Activated CD8-positive, alpha-beta T cell treated with anti-CD3 and anti-CD28 coated beads for 36 hours (primary cell): ENCODE data around the gene ANP32A. TPM values are rescaled to one million over a fixed set of nuclear protein-coding genes. Genes with fewer than 3 reads are reported as not detected.
A peak's percentile ranks its signal among the peaks of the same experiment; 100 is the strongest.

Experiments
- ATAC-seq: fragments of 200-7000 bp; cut with Tn5 transposase; one replicate; pipeline ENCODE4 v1.10.0; 2021; ENCODE audit warnings: mild to moderate bottlenecking, moderate library complexity
- CTCF ChIA-PET: fragments of 350-600 bp; sonication (Branson Sonifier 250); formaldehyde crosslinking; loops from one replicate; lab custom pipeline; 2021; ENCODE audit warnings: antibody characterized with exemption; lab: Charles Lee
- POLR2A ChIA-PET: fragments of 350-600 bp; sonication (Branson Sonifier 250); formaldehyde crosslinking; loops from one replicate; lab custom pipeline; 2021; ENCODE audit warnings: antibody characterized with exemption; lab: Charles Lee
- DNase-seq: peaks from one replicate; pipeline ENCODE4 v3.0.0-alpha.2; 2020
- H3K27ac Mint-ChIP-seq: one replicate; pipeline ENCODE4 v1.8.0; 2021; ENCODE audit warnings: mild to moderate bottlenecking, mixed read lengths
- H3K27me3 Mint-ChIP-seq: one replicate; pipeline ENCODE4 v1.8.0; 2021; ENCODE audit warnings: mixed read lengths
- H3K36me3 Mint-ChIP-seq: one replicate; pipeline ENCODE4 v1.8.0; 2021; ENCODE audit warnings: low read depth, mixed read lengths
- H3K4me1 Mint-ChIP-seq: one replicate; pipeline ENCODE4 v1.8.0; 2021; ENCODE audit warnings: low read depth, mixed read lengths
- H3K4me3 Mint-ChIP-seq: one replicate; pipeline ENCODE4 v1.8.0; 2021; ENCODE audit warnings: mild to moderate bottlenecking, moderate library complexity, mixed read lengths
- H3K9me3 Mint-ChIP-seq: one replicate; pipeline ENCODE4 v1.8.0; 2021; ENCODE audit warnings: mixed read lengths
- intact Hi-C: fragments of 100-400 bp; cut with micrococcal nuclease; formaldehyde crosslinking; loops from one replicate; pipeline ENCODE4 v1.10.0; 2022
- total RNA-seq, 2 experiments: library from RNA; stranded (reverse); gene quantifications; one replicate each; pipeline ENCODE4 v1.2.3, GENCODE V29; 2021
- TF ChIP-seq, protein P1 (sequence below): fragments of 200-600 bp; IDR thresholded peaks from one replicate; pipeline ENCODE4 v1.8.0; 2022; ENCODE audit warnings: antibody characterized with exemption, mild to moderate bottlenecking

ANP32A gene
- total RNA-seq, 2 experiments from 2014 or later = 239 to 246 TPM

DNA sequence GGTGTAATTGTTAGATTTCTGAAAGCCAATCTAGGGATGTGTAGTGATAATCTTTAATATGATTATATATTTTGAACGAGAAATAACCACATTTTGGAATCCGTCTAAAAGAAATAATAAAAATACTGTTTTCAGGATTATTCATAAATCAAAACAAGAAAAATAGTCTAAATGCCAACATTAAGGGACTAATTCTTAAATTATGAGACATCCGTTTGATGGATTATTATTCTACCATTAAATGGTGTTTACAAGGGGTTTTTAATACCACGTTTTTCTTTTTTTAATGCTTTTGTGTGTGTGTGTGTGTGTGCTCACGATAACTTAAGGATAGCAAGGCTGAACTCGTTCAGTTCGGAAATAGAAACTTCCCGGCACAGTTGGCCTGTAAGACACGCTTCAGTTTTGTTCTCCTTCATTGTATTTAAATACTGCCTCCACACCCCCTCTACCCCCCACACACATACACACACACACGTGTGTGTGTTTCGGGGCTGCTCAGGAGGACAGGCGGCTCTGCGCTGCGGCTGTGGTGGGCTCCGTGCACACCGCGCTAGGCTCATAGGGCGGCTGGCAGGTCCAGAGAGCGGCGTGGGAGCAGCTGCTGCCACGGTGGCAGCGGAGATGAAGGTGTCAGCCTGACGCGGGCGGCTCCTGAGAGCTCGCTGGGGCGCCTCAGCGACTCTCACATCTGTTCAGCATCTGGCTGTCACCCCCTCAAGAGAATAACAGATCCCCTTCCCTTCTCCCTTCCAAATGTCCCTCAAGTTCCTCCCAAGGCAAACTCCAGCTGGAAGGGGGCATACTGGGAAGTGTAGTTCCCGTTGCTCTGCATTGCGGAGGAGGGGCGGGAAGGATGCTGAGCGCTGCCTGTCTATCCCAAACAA, 23.0 kb upstream of the ANP32A start:
- Mint-ChIP-seq H3K4me3 (peak overlapping the region; percentile 60), H3K27me3 (peaks cover 46% of the 10 kb centered on the region), H3K27ac (no peak overlapping the region), H3K36me3 (no peaks in the 10 kb centered on the region), H3K9me3 (no peaks in the 10 kb centered on the region), H3K4me1 (peaks cover 15% of the 10 kb centered on the region)
- intact Hi-C loops = loop anchor here (10.0 kb wide), 1 partner anchor 109 kb away; no protein-coding TSS in a partner anchor
- POLR2A ChIA-PET = no interaction called here
- ATAC-seq (peak; percentile 77), DNase-seq (peak; percentile 52)
- CTCF ChIA-PET = interaction anchor here (1.2 to 1.3 kb wide), 2 partner anchors 32 to 48 kb away, joined by 3 to 6 read pairs; no protein-coding TSS in a partner anchor
- TF ChIP-seq, protein P1, sequence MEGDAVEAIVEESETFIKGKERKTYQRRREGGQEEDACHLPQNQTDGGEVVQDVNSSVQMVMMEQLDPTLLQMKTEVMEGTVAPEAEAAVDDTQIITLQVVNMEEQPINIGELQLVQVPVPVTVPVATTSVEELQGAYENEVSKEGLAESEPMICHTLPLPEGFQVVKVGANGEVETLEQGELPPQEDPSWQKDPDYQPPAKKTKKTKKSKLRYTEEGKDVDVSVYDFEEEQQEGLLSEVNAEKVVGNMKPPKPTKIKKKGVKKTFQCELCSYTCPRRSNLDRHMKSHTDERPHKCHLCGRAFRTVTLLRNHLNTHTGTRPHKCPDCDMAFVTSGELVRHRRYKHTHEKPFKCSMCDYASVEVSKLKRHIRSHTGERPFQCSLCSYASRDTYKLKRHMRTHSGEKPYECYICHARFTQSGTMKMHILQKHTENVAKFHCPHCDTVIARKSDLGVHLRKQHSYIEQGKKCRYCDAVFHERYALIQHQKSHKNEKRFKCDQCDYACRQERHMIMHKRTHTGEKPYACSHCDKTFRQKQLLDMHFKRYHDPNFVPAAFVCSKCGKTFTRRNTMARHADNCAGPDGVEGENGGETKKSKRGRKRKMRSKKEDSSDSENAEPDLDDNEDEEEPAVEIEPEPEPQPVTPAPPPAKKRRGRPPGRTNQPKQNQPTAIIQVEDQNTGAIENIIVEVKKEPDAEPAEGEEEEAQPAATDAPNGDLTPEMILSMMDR = no peak

DNA sequence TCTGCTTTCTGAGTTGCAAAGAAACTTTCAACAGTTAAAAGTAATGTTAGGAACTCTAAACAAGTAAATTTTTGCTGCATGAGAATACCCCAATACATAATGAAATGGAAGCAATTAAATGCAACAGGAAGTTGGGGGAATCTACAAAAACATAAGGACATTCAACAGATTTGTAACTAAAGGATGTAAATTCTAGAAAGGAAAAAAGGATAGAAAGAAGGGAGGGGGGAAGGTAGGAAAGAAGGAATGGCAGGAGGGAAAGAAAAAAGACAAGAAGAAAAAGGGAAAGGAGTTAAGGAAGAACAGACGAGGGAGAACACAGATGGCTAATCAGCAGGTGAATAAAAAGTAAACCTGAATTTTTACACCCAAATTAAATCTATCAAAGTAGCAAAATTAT, 22.3 kb upstream of the ANP32A start:
- TF ChIP-seq, protein P1 = no peak
- ATAC-seq (no peak), DNase-seq (no peak)
- Mint-ChIP-seq H3K27ac (no peak overlapping the region), H3K9me3 (no peaks in the 10 kb centered on the region), H3K27me3 (peaks cover 47% of the 10 kb centered on the region), H3K36me3 (no peaks in the 10 kb centered on the region), H3K4me3 (no peak overlapping the region), H3K4me1 (peaks cover 15% of the 10 kb centered on the region)
- ChIA-PET CTCF (no interaction called here), POLR2A (no interaction called here)
- intact Hi-C loops = loop anchor here (10.0 kb wide), 1 partner anchor 108 kb away; no protein-coding TSS in a partner anchor

DNA sequence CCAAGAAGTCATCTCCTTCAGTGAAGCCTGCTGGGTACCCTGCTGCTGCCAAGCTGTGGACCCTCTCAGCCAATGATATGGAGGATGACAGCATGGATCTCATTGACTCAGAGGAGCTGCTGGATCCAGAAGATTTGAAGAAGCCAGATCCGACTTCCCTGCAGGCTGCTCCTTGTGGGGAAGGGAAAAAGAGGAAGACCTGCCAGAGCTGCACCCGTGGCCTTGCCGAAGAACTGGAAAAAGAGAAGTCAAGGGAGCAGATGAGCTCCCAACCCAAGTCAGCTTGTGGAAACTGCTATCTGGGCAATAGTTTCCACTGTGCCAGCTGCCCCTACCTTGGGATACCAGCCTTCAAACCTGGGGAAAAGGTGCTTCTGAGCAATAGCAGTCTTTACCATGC, 13.7 kb upstream of the ANP32A start:
- peaks cover 19% of the 10 kb centered on the region for H3K4me1 Mint-ChIP-seq
- H3K4me3 Mint-ChIP-seq = no peak overlapping the region
- CTCF ChIA-PET = interaction anchor here (0.9 to 1.8 kb wide), 5 partner anchors 39 to 80 kb away, joined by 3 to 8 read pairs (median 4); no protein-coding TSS in a partner anchor
- H3K36me3 Mint-ChIP-seq = no peaks in the 10 kb centered on the region
- no peak overlapping the region for H3K27ac Mint-ChIP-seq
- no peak for DNase-seq
- peaks cover 6% of the 10 kb centered on the region for H3K27me3 Mint-ChIP-seq
- intact Hi-C loops = no loop called here
- H3K9me3 Mint-ChIP-seq = peaks cover 9% of the 10 kb centered on the region
- ATAC-seq = no peak
- POLR2A ChIA-PET = interaction anchor here (0.9 kb wide), 2 partner anchors 18 to 46 kb away, joined by 3 read pairs; no protein-coding TSS in a partner anchor
- TF ChIP-seq, protein P1 = no peak

DNA sequence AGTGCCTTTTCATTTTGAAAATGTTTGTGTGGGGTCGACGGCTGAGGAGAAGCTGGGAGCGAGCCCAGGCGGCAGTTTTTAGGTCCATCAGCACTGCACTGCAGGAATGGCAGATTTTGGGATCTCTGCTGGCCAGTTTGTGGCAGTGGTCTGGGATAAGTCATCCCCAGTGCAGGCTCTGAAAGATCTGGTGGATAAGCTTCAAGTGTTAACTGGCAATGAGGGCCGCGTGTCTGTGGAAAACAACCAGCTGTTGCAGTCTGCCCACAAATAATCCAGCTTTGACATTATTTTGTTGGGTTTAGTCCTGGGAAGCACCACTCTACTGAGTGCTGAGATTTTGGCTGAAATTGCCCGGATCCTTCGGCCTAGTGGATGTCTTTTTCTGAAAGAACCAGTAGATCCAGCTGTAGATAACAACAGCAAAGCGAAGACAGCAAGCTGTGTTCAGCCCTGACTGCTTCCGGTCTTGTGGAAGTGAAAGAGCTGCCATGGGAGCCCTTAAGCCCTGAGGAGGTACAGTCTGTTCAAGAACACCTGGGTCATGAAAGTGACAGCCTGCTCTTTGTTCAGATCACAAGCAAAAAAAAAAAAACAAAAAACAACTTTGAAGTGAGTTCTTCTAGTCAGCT, 13.1 kb upstream of the ANP32A start:
- Mint-ChIP-seq H3K27ac (no peak overlapping the region), H3K4me3 (no peak overlapping the region), H3K36me3 (no peaks in the 10 kb centered on the region), H3K4me1 (peaks cover 24% of the 10 kb centered on the region), H3K27me3 (peaks cover 4% of the 10 kb centered on the region), H3K9me3 (peaks cover 9% of the 10 kb centered on the region)
- ChIA-PET CTCF (interaction anchor here (0.9 to 2.1 kb wide), 7 partner anchors 19 to 79 kb away, joined by 3 to 8 read pairs (median 6); no protein-coding TSS in a partner anchor), POLR2A (interaction anchor here (0.9 to 1.0 kb wide), 3 partner anchors 15 to 46 kb away, joined by 3 read pairs; no protein-coding TSS in a partner anchor)
- intact Hi-C loops = no loop called here
- peak; percentile 27 for DNase-seq
- ATAC-seq = no peak
- TF ChIP-seq, protein P1 = no peak
